CD4-positive, alpha-beta T cell treated with Interleukin-15 for 4 hours (primary cell): Measurements from ENCODE around the gene LZTS2.
A peak's percentile ranks its signal among the peaks of the same experiment; 100 is the strongest.

ENCODE experiments used
- DNase-seq: peaks from one replicate; pipeline ENCODE4 v3.0.0-alpha.2; 2020; ENCODE audit warnings: low spot score

Gene LZTS2

DNA sequence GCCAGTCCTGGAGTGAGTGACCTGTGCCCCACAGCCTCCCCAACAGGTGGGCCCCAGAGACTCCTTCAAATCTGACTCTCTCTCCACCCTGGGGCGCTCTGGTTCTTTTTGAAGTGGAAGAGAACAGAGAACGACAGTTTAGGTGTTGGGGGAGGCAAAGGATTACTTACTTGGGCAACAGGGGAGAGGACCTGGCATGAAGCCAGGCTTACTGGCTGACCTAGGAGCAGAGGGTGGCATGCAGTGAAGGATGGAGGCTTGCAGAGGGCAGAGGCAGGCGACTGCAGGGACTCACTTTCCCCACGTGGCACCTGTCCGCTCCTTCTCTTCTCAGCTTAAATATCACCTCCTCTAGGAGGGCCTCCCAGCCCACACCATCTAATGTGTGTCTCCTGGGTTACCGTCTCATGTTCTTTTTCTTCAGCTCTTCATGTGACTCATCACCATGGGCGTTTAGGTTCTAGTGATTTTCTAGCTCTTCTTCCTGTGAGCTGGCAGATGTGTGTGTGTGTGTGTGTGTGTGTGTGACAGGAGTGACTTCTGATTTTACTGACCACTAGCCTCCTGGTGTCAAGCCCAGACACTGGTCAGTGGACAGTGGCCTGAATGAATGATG, 15.5 kb downstream of the LZTS2 start:
- no peak for DNase-seq

DNA sequence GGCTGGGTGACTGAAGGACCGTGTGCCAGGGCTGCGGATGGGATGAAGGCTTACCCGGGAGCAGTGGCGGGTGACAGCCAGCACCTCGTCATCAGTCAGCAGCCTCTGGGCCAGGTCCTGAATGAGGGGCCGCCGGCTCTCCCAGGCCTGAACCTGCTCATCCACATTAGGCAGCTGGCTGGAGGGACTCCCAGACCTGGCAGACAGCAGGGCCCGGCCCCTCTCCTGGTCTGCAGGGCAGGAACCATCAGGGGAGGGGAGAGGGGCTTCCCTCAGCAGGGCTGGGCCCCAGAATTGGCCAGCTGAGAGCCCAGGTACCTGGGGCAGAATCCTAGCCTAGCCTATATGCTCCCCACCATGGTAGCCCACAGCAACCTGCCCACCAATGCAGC, 16.0 kb downstream of the LZTS2 start:
- no peak for DNase-seq

DNA sequence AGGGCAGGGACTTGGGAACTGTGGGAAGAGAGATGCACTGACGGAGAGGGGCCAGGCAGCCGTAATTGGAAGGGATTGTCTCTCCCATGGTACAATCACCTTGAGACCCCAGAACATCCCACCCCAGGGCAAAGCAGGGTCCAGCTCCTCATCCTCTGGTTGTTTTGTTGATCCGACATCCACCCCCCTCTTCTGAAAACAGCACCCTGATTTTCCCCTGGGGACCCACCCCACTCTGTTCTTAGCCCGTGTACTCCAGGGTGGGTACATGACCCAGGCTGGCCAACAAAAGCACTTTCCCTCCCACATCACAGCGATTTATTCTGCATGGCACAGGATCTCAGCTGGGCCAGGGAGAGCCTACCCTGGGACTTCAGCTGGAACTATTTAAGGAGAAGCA, 17.2 kb downstream of the LZTS2 start:
- DNase-seq: no peak

DNA sequence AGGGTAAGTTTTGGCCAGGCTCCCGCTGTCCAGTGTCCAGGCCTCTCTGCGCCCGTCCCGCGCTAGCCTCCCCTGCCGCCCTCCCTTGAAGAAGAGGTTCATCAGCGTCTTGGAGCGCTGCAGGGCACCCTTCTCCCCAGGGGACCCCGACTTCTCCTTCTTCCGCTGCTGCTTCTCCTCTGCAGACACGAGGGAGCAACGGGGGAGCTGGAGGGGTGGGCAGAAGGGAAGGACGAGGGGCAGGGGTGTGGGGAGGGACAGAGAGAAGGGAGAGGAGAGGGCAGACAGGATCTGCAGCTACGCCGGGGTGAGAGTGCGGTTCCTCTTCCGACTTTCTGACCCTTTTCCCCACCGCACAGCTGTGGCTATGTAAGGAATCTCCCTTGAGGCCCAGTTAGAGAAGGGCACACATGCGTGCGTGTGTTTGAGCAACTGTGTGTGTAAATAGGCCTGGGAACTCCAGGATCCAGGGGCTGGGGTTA, 18.6 kb downstream of the LZTS2 start:
- no peak for DNase-seq

DNA sequence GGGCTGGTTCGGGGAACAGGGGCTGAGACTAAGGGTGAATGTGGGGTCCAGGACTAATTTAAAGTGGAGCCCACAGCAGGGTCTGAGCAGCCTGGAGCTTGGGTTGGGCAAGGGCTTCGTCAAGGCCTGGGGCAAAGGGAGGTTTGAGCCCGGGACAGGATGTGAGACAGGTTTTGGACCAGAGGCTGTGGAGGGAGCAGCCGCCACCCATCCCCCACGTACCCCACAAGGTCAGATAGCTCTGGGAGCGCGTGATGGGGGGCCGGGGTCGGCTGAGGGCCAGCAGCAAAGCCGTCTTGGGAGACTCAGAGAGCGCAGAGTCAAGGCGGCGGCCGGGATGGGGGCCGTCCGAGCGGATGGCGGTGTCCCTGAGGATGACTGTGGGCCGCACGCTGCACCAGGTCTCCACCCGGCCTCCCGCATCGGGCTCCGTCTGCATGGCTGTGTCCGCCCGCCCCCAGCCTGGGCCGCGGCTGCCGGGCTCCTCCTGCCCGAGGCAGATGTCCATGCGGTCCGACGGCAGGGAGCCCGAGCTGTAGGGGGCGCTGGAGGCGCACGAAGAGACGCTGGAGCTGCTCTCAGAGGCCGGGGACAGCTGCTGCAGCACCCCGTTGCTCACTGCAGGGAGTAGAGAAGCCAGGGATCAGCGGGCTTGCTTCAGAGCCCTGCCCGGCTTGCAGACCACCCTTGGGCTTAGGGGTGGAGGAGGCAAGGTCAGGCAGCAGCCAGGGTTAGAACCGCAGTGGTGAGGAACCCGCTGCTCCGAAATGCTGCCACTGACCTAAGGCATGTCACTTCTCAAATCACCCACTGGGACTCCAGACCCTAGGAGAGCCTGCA, 19.2 kb downstream of the LZTS2 start:
- peak; percentile 72 for DNase-seq

DNA sequence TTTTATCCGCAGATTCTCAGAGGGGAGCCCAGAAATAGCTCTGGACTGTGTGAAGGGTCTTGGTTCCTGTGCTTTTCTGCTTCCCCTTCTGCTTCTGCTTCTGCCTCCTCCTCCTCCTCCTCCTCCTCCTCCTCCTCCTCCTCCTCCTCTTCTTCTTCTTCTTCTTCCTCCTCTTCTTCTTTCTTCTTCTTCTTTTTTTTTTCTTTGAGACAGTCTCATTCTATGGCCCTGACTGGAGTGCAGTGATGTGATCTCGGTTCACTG, 19.8 kb downstream of the LZTS2 start:
- DNase-seq: no peak

DNA sequence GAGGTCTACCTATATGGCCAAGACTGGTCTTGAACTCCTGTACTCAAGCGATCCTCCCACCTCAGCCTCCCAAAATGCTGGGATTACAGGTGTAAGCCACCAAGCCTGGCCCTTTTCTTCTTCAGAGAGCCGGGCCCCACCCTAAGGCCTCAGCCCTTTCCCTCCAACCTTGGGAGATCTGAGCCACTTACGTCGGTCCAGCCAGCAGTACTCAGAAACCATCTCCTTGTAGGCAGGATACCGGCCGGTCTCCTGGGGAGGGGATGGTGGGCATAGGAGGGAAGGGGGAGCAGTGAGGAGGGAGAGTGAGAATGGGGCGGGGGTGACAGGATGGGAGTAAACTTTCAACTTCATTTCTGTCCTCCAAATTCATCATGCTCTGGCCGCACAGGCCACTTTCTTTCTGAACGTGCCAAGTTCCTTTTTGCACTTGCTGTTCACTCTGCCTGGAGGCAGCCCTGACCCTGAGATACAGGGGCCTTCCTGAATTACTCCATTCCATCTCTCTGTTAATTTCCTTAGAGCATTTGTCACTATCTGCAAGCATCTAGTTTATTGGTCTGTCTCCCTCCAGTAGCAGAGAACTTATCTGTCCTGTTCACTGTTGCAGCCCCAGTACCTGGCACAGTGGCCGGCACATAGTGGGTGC, 20.9 kb downstream of the LZTS2 start:
- no peak for DNase-seq

DNA sequence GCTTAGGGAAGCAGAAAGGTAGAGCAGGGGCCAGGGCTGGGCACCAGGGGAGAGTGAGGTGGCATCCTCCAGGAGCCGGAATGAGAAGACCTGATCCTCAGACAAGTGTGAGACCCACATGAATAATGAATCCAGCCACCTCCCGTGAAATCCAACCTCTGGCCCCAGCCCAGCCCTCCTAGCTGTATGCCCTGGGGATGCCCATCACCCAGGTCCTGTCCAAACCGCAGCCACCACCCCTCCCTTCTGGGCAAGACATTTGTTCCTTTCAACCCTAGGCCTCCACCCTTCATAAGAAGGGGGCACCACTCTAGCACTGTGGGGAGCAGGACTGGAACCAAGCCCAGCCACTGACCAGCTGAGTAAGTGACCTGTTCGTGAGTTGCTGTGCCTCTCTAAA, 21.6 kb downstream of the LZTS2 start:
- no peak for DNase-seq

DNA sequence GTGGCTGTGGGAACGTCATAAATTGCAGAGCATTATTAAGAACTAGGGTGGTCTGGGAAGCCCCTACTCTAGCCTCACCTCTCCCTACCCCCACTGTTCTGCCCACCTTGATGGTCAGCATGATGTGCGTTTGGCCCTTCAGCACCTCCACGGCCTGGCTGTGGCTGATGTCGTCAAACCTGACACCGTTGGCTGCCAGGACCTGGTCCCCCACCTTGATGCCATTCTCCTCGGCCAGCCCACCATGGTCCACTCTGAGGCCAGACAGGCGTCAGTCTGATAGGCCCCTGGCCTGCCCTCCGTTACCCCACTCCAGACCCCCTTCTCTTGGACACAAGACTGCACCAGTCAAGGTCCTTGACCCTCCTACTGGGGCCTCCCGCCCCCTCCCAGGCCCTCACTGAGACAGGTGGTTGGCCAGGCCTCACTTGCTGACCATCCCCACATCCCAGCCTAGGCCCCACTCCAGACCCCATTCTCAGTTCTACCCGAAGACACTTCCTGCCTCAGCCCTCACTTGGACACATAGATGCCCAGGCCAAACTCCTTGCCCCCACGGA, 22.2 kb downstream of the LZTS2 start:
- DNase-seq: no peak

DNA sequence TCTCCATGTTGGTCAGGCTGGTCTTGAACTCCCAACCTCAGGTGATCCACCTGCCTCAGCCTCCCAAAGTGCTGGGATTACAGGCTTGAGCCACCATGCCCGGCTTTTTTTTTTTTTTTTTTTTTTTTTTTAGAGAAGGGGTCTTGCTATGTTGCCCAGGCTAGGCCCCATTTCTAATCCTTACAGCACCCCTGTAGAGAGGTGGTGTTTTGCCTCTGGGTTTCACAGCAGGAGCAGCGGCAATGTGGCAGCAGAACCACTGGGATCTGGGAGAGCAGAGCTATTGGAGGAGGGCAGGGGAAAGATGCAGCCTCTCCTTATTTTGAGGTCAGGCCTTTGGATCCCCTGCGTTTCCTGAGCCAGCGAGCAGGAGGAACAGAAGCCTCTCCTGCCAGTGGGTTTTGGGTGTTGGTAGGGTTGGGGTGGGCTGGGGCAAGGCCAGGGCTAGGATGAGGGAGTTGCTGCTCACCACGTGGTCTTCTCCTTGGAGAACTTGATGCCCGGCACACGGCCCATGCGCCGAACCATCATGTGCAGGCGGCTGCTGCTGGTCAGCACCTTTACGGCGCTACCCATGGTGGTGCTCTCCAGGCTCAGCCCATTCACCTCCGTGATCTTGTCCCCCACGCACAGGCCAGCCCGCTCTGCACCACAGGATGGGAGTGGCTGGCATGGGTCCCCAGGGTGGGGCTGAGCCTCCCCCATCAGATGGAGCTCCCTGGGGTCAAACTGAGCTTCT, 23.5 kb downstream of the LZTS2 start:
- DNase-seq: no peak

DNA sequence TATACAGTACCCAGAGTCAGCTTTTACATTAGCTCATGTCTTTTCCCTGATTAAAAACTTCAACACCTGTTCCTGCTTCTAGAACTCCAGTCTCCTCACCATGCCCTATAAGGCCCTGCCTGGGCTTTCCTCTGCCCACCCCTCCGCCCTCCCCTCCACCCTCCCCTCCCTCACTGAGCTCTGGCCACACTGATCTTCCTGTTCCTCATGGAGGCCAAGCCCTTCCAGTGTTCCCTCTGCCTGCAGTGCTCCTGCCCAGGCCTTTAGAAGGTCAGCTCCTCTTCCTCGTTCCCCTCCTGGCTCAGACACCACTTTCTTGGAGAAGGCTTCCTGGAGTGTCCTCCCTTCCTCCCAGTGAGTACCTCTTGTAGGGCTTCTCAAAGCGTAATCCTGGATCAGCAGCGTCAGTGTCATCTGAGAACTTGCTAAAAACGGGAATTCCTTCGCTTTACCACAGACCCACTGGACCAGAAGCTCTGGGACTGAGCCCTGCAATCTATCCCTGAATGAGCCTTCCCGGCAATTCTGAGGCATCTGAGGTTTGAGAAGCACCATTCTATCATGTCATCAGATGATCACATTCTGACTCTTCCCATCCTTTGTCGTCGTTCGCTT, 27.6 kb downstream of the LZTS2 start:
- no peak for DNase-seq

DNA sequence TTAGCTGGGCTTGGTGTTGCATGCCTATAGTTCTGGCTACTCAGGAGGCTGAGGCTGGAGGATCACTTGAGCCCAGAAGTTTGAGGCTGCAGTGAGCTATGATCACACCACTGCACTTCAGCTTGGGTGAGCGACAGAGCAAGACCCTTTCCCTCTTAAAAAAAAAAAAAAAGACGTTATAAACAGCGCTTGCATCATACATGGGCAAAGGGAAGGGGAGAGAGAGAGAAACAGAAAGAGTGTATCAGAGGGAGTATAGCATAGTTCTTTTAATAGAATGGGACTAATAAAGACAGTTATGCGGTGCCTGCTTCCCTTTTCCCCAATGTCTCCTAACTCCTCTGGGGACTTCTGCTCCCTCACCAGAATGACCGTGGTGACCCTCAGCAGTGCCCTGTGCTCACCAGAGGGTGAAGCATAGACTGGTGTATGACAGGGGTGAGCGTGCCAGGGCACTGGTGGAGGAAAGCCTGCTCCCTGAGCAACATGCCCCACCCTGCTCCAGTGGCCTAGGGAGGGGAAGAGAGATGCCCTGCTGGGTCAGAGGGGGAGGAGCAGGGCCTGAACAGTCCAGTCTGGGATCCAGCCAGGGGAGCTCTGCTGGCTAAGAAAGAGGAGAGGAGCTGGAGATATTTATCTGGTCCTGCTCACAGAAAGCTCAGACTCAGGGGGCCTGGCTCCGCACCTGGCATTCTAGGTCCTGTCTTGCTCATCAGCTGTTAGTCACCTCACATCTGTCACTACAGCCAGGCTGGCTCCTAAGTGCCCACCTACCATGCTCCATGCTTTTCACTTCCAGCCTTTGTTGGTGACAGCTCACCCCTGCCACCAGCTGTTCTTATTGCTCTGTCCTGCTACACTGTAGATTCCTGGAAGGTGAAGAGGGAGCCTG, 29.1 kb downstream of the LZTS2 start:
- no peak for DNase-seq

DNA sequence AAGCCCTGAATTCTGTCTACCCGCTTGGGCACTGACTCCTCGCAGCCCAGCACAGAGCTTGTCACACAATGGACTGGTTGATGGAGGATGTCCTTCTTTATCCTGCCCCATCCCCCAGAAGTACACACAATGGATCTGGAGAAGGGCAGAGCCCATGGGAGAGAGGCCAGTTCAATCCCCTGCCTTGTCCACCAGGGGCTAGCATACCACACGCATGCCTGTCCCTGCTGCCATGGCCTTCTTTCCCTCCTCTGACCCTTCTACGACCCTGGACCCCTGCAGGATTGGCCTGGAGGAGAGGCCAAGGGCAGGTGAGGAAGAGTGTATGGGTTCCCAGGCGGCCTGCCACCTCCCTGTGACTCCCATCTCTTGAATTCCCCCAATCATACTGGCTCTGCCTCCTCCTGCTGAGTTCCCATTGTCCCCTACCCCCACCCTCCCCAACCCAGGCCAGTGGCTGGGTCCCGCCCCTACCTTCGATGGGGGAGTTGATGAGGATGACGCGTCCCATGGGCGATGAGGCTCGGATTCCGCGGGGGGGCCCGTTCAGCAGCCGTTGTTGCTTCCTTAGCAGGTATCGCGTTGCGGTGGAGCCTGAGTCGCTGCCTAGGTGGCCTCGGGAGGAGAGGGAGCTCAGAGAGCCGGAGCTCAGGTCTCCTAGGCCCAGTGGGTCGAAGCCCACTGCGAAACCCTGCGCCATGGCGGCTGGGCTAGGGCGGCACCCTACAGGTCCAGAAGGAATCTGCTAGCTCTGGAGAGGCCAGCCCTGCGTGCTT, 30.1 kb downstream of the LZTS2 start:
- no peak for DNase-seq

DNA sequence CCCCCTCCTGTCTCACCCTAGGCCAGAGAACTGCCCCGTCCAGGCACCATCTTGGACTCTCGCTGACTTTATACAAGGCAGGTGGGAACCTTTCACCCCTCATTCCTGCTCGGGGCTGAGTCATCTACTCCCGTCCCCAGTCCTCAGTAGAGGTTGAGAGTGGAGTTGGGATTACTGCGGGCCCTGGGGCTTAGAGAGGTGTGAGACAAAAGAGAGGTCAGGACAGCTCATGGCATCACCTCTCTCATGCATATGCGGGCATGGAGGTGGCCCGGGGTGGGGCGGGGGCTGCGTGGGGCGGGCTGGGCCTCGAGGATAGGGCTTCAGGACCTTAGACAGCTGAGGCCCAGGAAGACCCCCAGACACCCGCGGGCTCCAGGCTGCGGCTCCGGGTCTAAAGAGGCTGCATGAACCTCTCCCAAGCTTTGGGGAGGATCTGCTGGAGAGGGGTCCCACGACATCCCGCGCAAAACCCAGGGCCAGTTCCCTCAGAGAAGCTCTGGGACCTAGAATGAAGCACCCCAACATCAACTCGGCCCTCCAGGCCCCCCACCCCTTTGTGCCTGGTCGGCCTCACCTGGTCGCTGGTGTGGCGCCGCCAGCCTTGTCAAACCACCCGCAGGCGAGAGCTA, 31.0 kb downstream of the LZTS2 start:
- DNase-seq: no peak

DNA sequence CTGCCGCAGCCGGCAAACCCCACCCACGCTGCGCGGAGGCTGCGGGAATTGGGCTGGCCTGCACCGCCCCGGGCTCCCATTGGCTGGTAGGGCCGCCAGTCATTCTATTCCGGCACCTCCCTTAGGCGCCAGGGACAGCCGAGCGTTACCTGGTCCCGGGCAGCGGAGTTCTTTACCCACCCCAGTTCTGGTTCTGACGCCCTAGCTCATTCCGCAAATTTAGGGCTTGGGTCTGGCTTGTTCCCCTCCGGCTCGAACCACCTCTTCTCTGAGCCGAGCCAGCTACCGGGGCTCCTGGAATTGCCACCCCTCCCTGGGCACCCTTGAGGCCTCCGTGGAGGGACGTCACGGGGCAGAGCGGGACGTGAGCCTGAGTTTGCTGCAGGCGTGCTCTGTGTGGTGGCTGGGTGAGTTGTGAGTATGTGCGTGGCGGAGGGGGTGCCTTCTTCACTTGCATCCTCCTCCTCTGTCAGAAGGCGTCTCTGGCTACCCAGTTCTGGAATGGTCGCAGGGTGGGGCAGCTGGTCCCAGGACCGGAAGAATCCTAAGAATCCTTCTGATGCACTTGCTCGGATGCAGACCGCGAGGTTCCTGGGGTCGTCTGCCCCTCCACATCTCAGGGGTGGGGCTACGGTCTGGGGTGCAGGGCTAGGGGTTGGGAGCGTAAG, 31.7 kb downstream of the LZTS2 start, which contains the start of the genes PDZD7 and SFXN3:
PDZD7 (minus strand) TSS at position 2 of the 668 bp plus-strand sequence. CDS start 910 bp downstream, outside the sequence.
SFXN3 (plus strand) TSS at position 107 of the 668 bp plus-strand sequence. CDS start 3,461 bp downstream, outside the sequence.
- peak; percentile 97 for DNase-seq

DNA sequence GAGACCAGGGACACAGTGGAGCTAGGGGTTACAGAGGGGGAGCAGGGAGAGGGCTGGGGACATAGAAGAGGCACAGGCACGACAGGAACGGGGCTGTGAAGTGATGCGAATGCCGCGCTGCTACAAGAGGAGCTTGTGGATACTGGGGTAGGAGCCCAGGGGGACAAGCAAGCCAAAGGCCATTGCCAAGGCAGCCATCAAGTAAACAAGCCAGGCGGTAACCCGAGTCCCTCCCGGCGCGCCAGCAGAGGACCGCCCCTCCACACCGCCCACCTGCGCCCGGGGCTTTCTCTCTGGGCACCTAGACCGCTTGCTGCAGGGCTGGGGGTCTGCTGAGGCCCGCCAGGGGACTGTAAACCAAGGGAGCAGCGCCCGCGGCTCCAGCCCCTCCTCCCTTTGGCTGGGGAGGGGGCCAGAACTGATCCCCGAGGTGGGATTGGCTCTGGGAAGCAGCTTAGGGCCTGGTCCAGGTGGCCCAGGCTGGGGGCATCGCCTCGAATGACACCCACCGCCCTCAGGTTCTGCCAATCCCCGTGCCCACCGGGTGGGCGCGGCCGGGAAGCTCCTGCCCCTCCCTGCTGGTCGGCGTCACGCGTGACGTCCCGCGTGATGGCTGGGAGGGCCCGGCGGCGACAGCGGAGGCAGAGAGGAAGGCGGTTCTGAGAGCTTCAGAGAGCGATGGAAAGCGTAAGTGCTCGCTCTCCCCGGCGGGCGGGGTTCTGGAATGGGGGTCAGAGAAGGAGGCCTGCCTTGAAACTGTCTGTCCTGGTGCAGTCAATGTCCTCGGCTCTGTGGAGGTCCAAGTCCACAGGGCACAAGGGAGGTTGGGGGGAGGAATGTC, 32.4 kb downstream of the LZTS2 start:
- DNase-seq: peak; percentile 71

DNA sequence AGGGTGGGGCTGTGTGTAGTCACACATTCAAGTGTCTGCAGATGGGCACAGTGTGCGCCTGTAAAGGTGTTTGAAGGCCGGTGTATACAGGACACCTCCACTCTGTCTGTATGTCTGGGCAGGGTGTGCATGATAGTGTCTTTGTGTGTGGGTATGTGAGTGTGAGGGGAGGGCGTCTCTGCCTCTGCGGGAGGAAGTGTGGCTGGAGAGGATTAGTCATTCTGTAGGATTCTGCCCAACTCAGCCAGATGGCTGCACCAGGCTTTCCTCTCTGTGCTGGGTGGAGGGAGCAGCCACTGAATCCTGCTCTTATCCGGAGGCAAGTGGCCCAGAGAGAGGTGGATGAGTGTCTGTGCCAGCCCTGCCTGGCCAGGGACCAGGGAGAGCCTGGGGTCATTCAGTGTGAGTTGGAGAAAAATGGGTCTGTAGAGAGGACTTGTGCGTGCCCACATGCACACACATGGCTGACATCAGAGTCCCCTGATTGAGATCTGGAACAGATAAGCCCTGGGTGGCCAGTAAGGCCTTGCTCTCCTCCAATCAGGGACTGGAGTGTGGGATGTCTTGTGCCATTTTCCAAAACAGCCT, 33.1 kb downstream of the LZTS2 start:
- peak; percentile 66 for DNase-seq
